Cerebellar nuclear complex (tissue), 1 donor: ENCODE data around the gene AEBP1.
"Not testable (repeated sequence)": the region's sequence is repeated elsewhere in the genome, so short reads cannot be mapped to it uniquely, and the experiment has no call there.

Experiments used
- DNase-seq, 2 experiments: peaks; one replicate each; lab custom pipeline; 2025; lab: John Stamatoyannopoulos, UW

The AEBP1 gene

GRCh38 chr7:44117801-44118429, 13.8 kb downstream of the AEBP1 start:
- no peak for DNase-seq

- DNase-seq: no peak
These were observed 15.8 kb downstream of the AEBP1 start for GRCh38 chr7:44119829-44120380.

- no peak for DNase-seq
These were observed 16.2 kb downstream of the AEBP1 start for GRCh38 chr7:44120395-44120794.

- DNase-seq: no peak
These were observed 17.7 kb downstream of the AEBP1 start for GRCh38 chr7:44121761-44122420.

GRCh38 chr7:44122529-44122928, 18.4 kb downstream of the AEBP1 start:
- DNase-seq: no peak

GRCh38 chr7:44123190-44124003, 19.3 kb downstream of the AEBP1 start, which contains the start of gene POLD2:
TSS of gene POLD2 (minus strand) at chr7:44123548. CDS start at chr7:44122053, 1,495 bp downstream.
- DNase-seq: peak; percentile 78 to 90

- DNase-seq: no peak
These were observed 20.7 kb downstream of the AEBP1 start for GRCh38 chr7:44124822-44125202.

GRCh38 chr7:44126574-44126973, 22.4 kb downstream of the AEBP1 start:
- not testable (repeated sequence) for DNase-seq

- DNase-seq: no peak
These were observed 23.0 kb downstream of the AEBP1 start for GRCh38 chr7:44127161-44127560.

GRCh38 chr7:44128721-44129582, 24.8 kb downstream of the AEBP1 start:
- DNase-seq: no peak

GRCh38 chr7:44131173-44132029, 27.3 kb downstream of the AEBP1 start:
- no peak for DNase-seq

- no peak for DNase-seq
These were observed 27.9 kb downstream of the AEBP1 start for GRCh38 chr7:44132039-44132438.

GRCh38 chr7:44133295-44133694, 29.1 kb downstream of the AEBP1 start:
- DNase-seq: no peak

GRCh38 chr7:44134943-44135628, 30.9 kb downstream of the AEBP1 start:
- DNase-seq: no peak

GRCh38 chr7:44136731-44137130, 32.6 kb downstream of the AEBP1 start:
- DNase-seq: no peak

GRCh38 chr7:44138698-44139097, 34.6 kb downstream of the AEBP1 start:
- DNase-seq: no peak

GRCh38 chr7:44139311-44140010, 35.3 kb downstream of the AEBP1 start:
- no peak for DNase-seq

GRCh38 chr7:44140341-44140740, 36.2 kb downstream of the AEBP1 start:
- DNase-seq: no peak

GRCh38 chr7:44141221-44141850, 37.2 kb downstream of the AEBP1 start, which contains the start of gene MYL7:
TSS of gene MYL7 (minus strand) at chr7:44141332. CDS start at chr7:44141305, 27 bp downstream.
- no peak for DNase-seq
